ENCODE results near the gene ADGRG6.

Gene ADGRG6

DNA sequence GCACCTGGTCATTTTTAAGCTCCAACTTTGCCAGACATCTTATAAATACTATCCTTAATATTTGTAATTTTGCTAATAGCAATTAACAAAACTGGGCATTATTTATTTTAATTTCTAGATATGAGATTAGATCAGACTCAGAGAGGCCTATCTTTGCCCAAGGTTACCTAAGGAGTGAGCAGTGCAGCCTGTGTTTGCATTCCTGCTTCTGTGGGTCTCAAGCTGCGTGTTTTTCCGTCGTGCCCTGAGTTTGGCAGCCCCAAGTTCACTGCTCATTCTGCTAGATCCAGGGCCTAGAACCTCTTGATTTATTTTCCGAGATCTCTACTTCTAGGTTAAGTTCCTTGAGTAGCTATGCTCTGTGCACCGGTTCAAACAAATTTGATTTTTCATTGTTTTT lies 11.0 kb upstream of the ADGRG6 start:
- no peak for DNase-seq (ENCODE audit: low read depth in 2 of 2)

GRCh38 chr6:142291512-142291911 lies 10.3 kb upstream of the ADGRG6 start:
- DNase-seq (ENCODE audit: low read depth in 2 of 2): no peak

GRCh38 chr6:142292166-142292924 lies 9.5 kb upstream of the ADGRG6 start:
- no peak for DNase-seq (ENCODE audit: low read depth in 2 of 2)

DNA sequence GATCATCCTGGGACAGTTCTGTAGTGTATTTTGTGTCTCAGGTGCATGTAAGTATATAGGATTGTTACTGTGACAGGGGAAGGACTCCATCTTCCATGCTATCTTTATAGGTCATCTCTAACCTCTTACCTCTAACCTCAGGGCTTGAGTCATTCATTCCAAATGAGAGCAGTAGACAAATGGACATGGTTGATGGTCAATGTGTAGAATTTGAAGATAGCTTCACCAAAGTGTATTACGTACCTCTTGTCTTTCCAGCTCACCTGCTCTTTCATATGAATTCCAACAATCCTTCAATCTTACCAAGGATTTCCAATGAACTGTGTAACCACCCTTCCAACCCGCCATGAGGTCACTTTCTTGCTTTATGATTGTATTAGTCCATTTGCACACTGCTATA lies 8.7 kb upstream of the ADGRG6 start:
- no peak for DNase-seq (ENCODE audit: low read depth in 2 of 2)

- DNase-seq (ENCODE audit: low read depth in 2 of 2): no peak
Measured at GRCh38 chr6:142294679-142295078, 7.1 kb upstream of the ADGRG6 start.

DNA sequence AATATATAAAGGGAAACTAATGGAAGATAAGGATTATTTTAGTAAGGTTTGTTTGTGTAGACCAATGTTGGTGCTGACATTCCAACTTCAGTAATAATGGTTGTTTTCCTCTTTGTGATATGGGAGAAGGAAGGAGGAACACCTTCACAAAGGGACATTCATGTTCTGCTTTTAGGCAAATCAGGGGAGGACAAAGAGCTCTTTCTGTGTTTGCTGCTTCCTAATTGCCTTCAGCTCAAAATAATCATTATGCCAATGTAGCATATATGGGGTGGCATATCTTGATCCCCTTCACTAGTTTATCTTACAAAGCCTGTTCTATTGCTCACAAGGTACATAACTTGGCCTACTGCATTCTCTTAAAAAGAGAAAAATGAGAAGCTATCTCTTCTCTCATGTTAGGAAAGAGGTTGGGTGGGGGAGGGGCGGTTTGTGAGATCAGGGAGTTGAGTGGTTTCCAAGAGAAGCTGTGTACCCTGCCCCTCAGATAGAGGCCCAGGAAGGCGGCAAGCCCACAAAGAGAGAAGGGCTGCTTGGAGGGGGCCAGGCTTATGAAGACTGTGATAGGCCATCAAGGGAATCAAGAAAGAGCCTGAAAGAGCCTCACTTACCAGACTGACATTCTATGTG lies 4.7 kb upstream of the ADGRG6 start:
- DNase-seq (ENCODE audit: low read depth in 2 of 2): no peak

DNA sequence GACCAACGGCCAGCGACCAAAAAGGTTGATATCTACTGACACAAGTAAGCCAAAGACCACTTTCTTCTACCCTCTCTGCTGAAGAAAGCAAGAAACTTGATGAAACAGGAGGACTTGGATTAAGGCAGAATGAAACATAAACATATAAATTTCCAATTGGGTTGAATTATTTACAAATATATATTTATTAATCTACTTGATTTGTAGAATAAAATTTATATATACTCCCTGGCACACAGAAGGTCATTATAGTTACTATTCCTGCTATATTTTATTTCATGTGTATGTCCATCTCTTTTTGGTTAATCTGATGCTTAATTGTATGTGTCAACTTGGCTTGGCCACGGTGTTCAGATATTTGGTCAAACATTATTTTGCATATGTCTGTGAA lies 4.2 kb upstream of the ADGRG6 start:
- DNase-seq (ENCODE audit: low read depth in 2 of 2): no peak

GRCh38 chr6:142297996-142298753 lies 3.6 kb upstream of the ADGRG6 start:
- no peak for DNase-seq (ENCODE audit: low read depth in 2 of 2)

DNA sequence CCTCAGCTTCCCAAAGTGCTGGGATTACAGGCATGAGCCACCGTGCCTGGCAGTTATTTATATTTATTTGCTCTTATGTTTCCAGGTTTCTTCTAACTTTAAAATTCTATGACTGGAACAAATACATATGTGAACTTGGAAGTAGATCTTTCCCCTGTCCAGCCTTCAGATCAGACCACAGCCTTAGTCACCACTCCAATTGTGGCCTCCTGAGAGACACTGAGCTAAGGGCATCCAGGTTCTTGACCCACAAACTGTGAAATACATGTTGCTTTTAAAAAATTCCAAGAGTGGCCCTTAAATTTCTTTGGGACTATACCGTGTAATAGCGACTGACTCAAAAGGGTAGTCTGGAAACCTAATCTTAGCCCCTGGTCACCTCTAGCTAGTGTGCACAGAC lies 1.5 kb upstream of the ADGRG6 start:
- no peak for DNase-seq (ENCODE audit: low read depth in 2 of 2)

DNA sequence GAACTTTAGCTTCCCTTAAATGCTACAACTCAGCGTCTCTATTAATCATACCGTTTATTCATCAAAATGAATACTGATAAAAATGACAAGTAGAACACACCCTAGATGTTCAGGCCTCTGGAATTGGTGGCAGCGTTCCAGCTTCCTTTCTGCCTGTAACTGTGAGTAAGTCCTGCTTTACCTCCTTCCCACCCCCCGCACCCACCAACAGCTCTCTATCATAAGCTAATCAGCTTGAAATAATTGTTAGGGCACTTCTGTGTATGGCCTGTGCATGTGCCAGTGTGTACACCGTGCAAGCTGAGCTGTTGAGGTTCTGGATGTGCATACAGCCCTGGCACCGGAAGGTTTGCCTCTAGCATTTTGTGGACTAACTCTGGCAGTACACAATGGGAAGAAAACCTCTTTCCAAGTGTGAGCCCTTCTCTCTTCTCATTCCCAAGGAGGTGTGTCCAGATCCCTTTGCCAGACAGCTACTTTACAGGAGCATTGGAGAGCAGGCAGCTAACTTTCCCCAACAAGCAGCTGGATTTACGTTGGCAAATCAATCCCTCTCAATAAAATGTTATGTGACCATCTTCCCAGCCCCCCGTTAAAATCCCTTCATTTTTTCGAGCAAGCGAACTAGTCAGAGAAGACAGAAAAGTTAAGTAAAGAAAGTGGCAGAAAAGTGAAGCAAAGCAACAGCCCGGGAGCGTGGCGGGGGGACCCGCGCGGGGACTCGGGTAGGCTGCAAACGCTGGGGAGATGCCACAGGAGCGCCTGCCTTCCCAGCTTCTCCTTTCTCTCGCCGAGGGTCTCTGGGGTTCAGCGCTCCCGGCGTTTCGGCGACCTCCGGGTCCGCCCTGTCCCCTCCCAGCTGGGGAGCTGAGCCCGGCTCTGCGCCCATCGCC lies 803 bp upstream of the ADGRG6 start:
- DNase-seq (ENCODE audit: low read depth in 2 of 2): no peak

- DNase-seq (ENCODE audit: low read depth in 2 of 2): no peak
Measured at GRCh38 chr6:142302421-142303175, 791 bp downstream of the ADGRG6 start.

- DNase-seq (ENCODE audit: low read depth in 2 of 2): no peak
Measured at GRCh38 chr6:142303176-142303533, 1.3 kb downstream of the ADGRG6 start.

DNA sequence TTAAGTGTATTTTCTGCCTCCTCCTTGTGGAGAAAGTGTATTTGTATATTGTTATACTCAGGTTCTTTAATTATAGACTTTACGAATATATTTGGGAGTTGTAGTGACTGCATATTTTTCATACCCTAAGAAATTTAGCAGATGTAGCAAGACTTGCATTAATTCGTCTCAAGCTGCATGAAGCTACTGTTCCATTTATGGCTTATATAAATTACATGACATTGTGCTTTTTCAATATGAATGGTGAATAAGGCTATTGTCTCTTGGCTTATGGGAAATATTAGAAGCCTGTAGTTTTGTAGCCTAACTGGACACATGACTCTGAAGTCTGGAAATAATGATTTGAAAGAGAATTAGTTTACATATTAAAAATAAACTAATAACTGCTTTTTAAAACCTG lies 2.4 kb downstream of the ADGRG6 start:
- no peak for DNase-seq (ENCODE audit: low read depth in 2 of 2)

GRCh38 chr6:142306736-142307135 lies 4.9 kb downstream of the ADGRG6 start:
- no peak for DNase-seq (ENCODE audit: low read depth in 2 of 2)

- no peak for DNase-seq (ENCODE audit: low read depth in 2 of 2)
Measured at GRCh38 chr6:142307963-142308748, 6.3 kb downstream of the ADGRG6 start.

DNA sequence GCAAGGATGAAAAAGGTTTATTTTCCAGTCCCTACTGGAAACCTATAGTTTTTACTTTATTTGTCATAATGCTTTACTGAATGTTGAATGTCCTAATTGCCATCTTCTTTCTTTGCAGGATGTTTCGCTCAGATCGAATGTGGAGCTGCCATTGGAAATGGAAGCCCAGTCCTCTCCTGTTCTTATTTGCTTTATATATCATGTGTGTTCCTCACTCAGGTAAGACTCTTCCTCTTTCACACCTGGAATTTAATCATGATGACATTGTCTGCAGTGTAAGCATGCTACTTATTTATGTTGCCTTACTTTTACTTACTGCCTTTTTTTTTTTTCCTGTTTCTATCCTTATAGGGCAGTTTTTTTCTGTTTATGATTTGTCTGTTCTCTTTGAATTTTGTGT lies 7.6 kb downstream of the ADGRG6 start:
- no peak for DNase-seq (ENCODE audit: low read depth in 2 of 2)

GRCh38 chr6:142313284-142313683 lies 11.5 kb downstream of the ADGRG6 start:
- DNase-seq (ENCODE audit: low read depth in 2 of 2): no peak

- no peak for DNase-seq (ENCODE audit: low read depth in 2 of 2)
Measured at GRCh38 chr6:142316791-142317368, 15.1 kb downstream of the ADGRG6 start.

- DNase-seq (ENCODE audit: low read depth in 2 of 2): no peak
Measured at GRCh38 chr6:142318714-142319113, 16.9 kb downstream of the ADGRG6 start.

DNA sequence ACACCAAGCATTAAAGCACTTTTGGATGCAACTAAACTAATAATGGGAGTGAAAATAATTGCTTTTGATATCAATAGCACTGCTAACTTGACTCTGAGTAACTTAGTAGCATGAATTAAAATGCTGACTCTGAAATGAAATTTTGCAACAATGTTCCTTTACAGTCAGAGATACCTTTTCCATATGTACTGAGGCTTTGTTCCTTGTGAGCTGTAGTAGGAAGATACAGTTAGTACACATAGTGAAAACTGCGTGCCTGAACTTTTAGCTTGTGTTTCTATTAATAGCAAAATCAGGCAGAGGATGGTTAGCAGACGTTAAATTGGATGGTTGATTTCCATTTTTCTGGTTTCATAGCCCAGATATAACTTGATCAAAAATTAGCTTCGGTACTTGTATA lies 18.6 kb downstream of the ADGRG6 start:
- DNase-seq (ENCODE audit: low read depth in 2 of 2): no peak
